B cell (primary cell): ENCODE measurements around the gene SH2D5. TPM values are rescaled to one million over a fixed set of nuclear protein-coding genes. Genes with fewer than 3 reads are reported as not detected.

Source experiments
- ATAC-seq: fragments of 200-7000 bp; cut with Tn5 transposase; one replicate; pipeline ENCODE4 v1.10.0; 2021; ENCODE audit warnings: low read depth, mild to moderate bottlenecking, moderate number of reproducible peaks, moderate library complexity
- CTCF ChIA-PET: fragments of 350-600 bp; sonication (Branson Sonifier 250); formaldehyde crosslinking; loops from one replicate; lab custom pipeline; 2021; ENCODE audit warnings: antibody characterized with exemption, inconsistent platforms; lab: Charles Lee
- POLR2A ChIA-PET: fragments of 350-600 bp; sonication (Branson Sonifier 250); formaldehyde crosslinking; loops from one replicate; lab custom pipeline; 2021; ENCODE audit warnings: antibody characterized with exemption; lab: Charles Lee
- DNase-seq: peaks from one replicate; pipeline ENCODE4 v3.0.0; 2013
- H2AFZ ChIP-seq: 2 replicates; pipeline ENCODE4 v1.6.1; 2012; ENCODE audit warnings: mild to moderate bottlenecking, low read depth, low read length; ENCODE audit not compliant: insufficient read depth, poor library complexity, severe bottlenecking
- H3K27ac ChIP-seq, 2 donors: 1 replicate in 1 of 2; 2 replicates in 1 of 2; pipeline ENCODE4 v1.5.1; 2012 to 2013; ENCODE audit warnings: low read length in 2 of 2, mild to moderate bottlenecking in 2 of 2, moderate library complexity in 1 of 2
- H3K27me3 ChIP-seq, 4 experiments: fragments of 200-600 bp in 1 of 4; sonication (generic) in 1 of 4; replicated peaks in 1 of 4; 1 replicate in 2 of 4; 2 replicates in 2 of 4; pipeline versions ENCODE4 v1.6.1 to v1.7.0; 2013 to 2016; ENCODE audit warnings: low read length in 3 of 4, mild to moderate bottlenecking in 2 of 4, mixed read lengths in 1 of 4, moderate library complexity in 1 of 4; ENCODE audit not compliant: insufficient read depth in 4 of 4, control insufficient read depth in 3 of 4; ENCODE audit errors: control extremely low read depth in 1 of 4
- H3K36me3 ChIP-seq, 2 experiments: replicated peaks in 1 of 2; 1 replicate in 1 of 2; 2 replicates in 1 of 2; pipeline versions ENCODE4 v1.6.1 to v1.7.1; 2013; ENCODE audit warnings: low read length in 1 of 2; ENCODE audit not compliant: insufficient read depth in 2 of 2, control insufficient read depth in 1 of 2; ENCODE audit errors: control extremely low read depth in 1 of 2, extremely low read depth in 1 of 2
- H3K4me1 ChIP-seq, 2 donors: fragments of 200-600 bp in 1 of 2; sonication (generic) in 1 of 2; 1 replicate in 1 of 2; 2 replicates in 1 of 2; pipeline versions ENCODE4 v1.5.1 to v1.6.1; 2013 to 2017; ENCODE audit warnings: low read length in 2 of 2; ENCODE audit not compliant: control insufficient read depth in 2 of 2, insufficient read depth in 2 of 2
- H3K4me2 ChIP-seq: replicated peaks from 2 replicates; pipeline ENCODE3; 2012; ENCODE audit warnings: mild to moderate bottlenecking, low read depth, low read length; ENCODE audit not compliant: poor library complexity, severe bottlenecking
- H3K4me3 ChIP-seq, 5 experiments: fragments of 200-600 bp in 1 of 5; sonication (generic) in 1 of 5; 1 replicate in 3 of 5; 2 replicates in 2 of 5; pipeline versions ENCODE4 v1.5.1 to v1.7.0; 2011 to 2016; ENCODE audit warnings: low read length in 4 of 5, mild to moderate bottlenecking in 4 of 5, low read depth in 2 of 5, control low read depth in 1 of 5, moderate library complexity in 1 of 5; ENCODE audit not compliant: insufficient read depth in 1 of 5; ENCODE audit errors: control extremely low read depth in 1 of 5, extremely low read depth in 1 of 5
- H3K79me2 ChIP-seq: fragments of 200-600 bp; sonication (generic); one replicate; pipeline ENCODE4 v1.6.0; 2016; ENCODE audit warnings: low read length; ENCODE audit not compliant: control insufficient read depth, insufficient read depth
- H3K9ac ChIP-seq: fragments of 200-600 bp; sonication (generic); 2 replicates; pipeline ENCODE4 v1.6.1; 2017; ENCODE audit warnings: mild to moderate bottlenecking, low read length, moderate library complexity
- H3K9me3 ChIP-seq, 3 donors: one replicate each; pipeline versions ENCODE4 v1.6.1 to v1.7.1; 2013; ENCODE audit warnings: low read length in 2 of 3; ENCODE audit not compliant: control insufficient read depth in 2 of 3, insufficient read depth in 1 of 3; ENCODE audit errors: control extremely low read depth in 1 of 3
- H4K20me1 ChIP-seq: 2 replicates; pipeline ENCODE4 v1.6.0; 2012; ENCODE audit warnings: mild to moderate bottlenecking, low read length; ENCODE audit not compliant: insufficient read depth, control insufficient read depth, poor library complexity, severe bottlenecking
- H3K27ac Mint-ChIP-seq: one replicate; pipeline ENCODE4 v1.8.0; 2021; ENCODE audit warnings: mixed read lengths
- H3K27me3 Mint-ChIP-seq: one replicate; pipeline ENCODE4 v1.8.0; 2021; ENCODE audit warnings: mixed read lengths
- H3K4me1 Mint-ChIP-seq: one replicate; pipeline ENCODE4 v1.8.0; 2021; ENCODE audit warnings: mixed read lengths
- H3K4me3 Mint-ChIP-seq: one replicate; pipeline ENCODE4 v1.8.0; 2021; ENCODE audit warnings: mixed read lengths
- H3K9me3 Mint-ChIP-seq: one replicate; pipeline ENCODE4 v1.8.0; 2022; ENCODE audit warnings: mixed read lengths; ENCODE audit not compliant: insufficient read depth
- CTCF ChIP-seq: fragments of 200-600 bp; IDR thresholded peaks from one replicate; pipeline ENCODE4 v1.8.0; 2022; ENCODE audit warnings: antibody characterized with exemption, mild to moderate bottlenecking
- EZH2 ChIP-seq: IDR thresholded peaks from 2 replicates; pipeline ENCODE4 v1.6.1; 2012; ENCODE audit warnings: borderline replicate concordance, low read depth, mild to moderate bottlenecking, moderate library complexity, low read length; ENCODE audit not compliant: insufficient read depth, poor library complexity, severe bottlenecking
- WGBS: methylation state at CpG from one replicate; pipeline ENCODE4 v1.1.5; 2013; ENCODE audit warnings: missing lambda C conversion rate; ENCODE audit not compliant: insufficient coverage; 5-methylcytosine and 5-hydroxymethylcytosine counted together
- intact Hi-C: fragments of 100-400 bp; cut with micrococcal nuclease; formaldehyde crosslinking; loops from one replicate; pipeline ENCODE4 v1.10.0; 2022
- polyA plus RNA-seq: library from polyadenylated mRNA; depleted of rRNA; stranded (reverse); fragments of >200 nt; gene quantifications from 2 replicates; pipeline ENCODE4 v1.2.3, GENCODE V29; 2012
- total RNA-seq, 2 donors: library from RNA; stranded (reverse); fragments of 120-200 nt in 1 of 2; gene quantifications; 1 replicate in 1 of 2; 2 replicates in 1 of 2; pipeline versions ENCODE4 v1.2.3 to v1.2.4, GENCODE V29; 2013 to 2022

SH2D5 gene
- total and polyA plus RNA-seq, 2 donors (not counting 1 experiment from before 2014, with no cell fraction given): 0.30 TPM; not detected in 1

- Histone ChIP-seq H3K4me2 (peak overlapping the region; percentile 99), H3K36me3 (no peaks in the 10 kb centered on the region), H3K9me3 (no peaks in the 10 kb centered on the region), H3K4me1 (peaks cover 0 to 8% of the 10 kb centered on the region in 2 donors), H3K9ac (peak overlapping the region; percentile 75), H3K27ac (no peak overlapping the region), H3K79me2 (no peaks in the 10 kb centered on the region), H4K20me1 (no peaks in the 10 kb centered on the region), H2AFZ (peak overlapping the region; percentile 98), H3K4me3 (peak overlapping the region; percentile 42 to 82 (median 79)), H3K27me3 (no peaks in the 10 kb centered on the region)
- ATAC-seq: peak; percentile 94
- POLR2A ChIA-PET: interaction anchor here (0.5 kb wide), 1 partner anchor 35 kb away, joined by 7 read pairs; no protein-coding TSS in a partner anchor
- Mint-ChIP-seq H3K27ac (no peak overlapping the region), H3K4me1 (peaks cover 4% of the 10 kb centered on the region), H3K27me3 (no peaks in the 10 kb centered on the region), H3K4me3 (peak overlapping the region; percentile 91), H3K9me3 (no peaks in the 10 kb centered on the region)
- TF ChIP-seq CTCF (peak; percentile 98), EZH2 (no peak)
- intact Hi-C loops: loop anchor here (1.0 to 2.0 kb wide), 3 partner anchors 36 to 90 kb away; partner anchors contain the start of gene DDOST
- CTCF ChIA-PET: interaction anchor here (0.6 to 7.6 kb wide), 28 partner anchors 8 to 555 kb away, joined by 3 to 130 read pairs (median 4); partner anchors contain the start of genes HP1BP3, KIF17, PINK1 and SH2D5
- peak; percentile 83 for DNase-seq
- 6% methylated on average over 44 of the region's 46 CpGs for WGBS
These were observed 35.8 kb downstream of the SH2D5 start for GRCh38 chr1:20696397-20697333.
